Coronary artery (tissue), 2 donors: ENCODE measurements around the gene ADGRA1.

ENCODE experiments used
- DNase-seq: peaks from one replicate; pipeline ENCODE4 v3.0.0-alpha.2; 2017; ENCODE audit warnings: low spot score
- H3K27ac ChIP-seq, 2 donors: fragments of 200-600 bp; sonication (generic); one replicate each; pipeline ENCODE4 v1.5.1; 2016 to 2019
- H3K4me3 ChIP-seq: fragments of 200-600 bp; sonication (generic); 2 replicates; pipeline ENCODE4 v1.5.1; 2016; ENCODE audit warnings: mild to moderate bottlenecking, moderate library complexity
- TF ChIP-seq, protein P1 (sequence below): fragments of 200-600 bp; sonication (generic); IDR thresholded peaks from one replicate; pipeline ENCODE4 v1.5.1; 2019; ENCODE audit warnings: antibody characterized with exemption

The ADGRA1 gene

DNA sequence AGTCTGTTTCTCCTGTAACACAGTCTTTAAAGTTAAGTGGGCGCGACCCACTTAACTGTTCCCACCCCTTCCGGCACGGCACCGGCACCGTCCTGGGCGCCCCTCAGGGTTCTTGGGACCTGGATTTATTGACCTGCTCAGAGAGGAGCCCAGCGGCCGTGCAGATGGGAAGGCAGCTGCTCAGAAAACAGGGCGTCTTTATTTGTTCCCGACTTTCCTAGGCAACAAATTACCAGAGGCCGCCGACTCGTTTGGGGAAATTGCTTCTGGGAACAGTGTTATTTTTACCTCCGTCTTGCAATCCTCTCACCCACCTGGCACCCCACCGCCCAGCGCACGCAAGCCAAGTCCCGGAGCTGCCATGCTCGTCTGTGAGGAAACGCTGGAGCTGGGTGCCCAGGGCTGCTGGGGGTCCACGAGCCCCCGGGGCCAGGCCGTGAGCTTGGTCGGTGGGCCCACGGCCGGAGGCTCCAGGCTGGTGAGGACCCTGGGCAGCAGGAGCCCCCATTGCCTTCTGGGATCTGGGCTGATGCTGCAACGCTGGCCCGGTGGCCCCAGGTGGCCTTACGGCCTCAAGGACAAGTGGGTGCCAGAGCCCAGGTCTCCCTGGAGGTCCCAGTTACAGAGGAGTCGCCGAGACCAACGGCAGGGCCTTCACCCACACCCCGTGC is 14.9 kb upstream of the ADGRA1 start:
- H3K27ac ChIP-seq = no peak overlapping the region
- no peak overlapping the region for H3K4me3 ChIP-seq
- TF ChIP-seq, protein P1, sequence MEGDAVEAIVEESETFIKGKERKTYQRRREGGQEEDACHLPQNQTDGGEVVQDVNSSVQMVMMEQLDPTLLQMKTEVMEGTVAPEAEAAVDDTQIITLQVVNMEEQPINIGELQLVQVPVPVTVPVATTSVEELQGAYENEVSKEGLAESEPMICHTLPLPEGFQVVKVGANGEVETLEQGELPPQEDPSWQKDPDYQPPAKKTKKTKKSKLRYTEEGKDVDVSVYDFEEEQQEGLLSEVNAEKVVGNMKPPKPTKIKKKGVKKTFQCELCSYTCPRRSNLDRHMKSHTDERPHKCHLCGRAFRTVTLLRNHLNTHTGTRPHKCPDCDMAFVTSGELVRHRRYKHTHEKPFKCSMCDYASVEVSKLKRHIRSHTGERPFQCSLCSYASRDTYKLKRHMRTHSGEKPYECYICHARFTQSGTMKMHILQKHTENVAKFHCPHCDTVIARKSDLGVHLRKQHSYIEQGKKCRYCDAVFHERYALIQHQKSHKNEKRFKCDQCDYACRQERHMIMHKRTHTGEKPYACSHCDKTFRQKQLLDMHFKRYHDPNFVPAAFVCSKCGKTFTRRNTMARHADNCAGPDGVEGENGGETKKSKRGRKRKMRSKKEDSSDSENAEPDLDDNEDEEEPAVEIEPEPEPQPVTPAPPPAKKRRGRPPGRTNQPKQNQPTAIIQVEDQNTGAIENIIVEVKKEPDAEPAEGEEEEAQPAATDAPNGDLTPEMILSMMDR = no peak
- DNase-seq = no peak

DNA sequence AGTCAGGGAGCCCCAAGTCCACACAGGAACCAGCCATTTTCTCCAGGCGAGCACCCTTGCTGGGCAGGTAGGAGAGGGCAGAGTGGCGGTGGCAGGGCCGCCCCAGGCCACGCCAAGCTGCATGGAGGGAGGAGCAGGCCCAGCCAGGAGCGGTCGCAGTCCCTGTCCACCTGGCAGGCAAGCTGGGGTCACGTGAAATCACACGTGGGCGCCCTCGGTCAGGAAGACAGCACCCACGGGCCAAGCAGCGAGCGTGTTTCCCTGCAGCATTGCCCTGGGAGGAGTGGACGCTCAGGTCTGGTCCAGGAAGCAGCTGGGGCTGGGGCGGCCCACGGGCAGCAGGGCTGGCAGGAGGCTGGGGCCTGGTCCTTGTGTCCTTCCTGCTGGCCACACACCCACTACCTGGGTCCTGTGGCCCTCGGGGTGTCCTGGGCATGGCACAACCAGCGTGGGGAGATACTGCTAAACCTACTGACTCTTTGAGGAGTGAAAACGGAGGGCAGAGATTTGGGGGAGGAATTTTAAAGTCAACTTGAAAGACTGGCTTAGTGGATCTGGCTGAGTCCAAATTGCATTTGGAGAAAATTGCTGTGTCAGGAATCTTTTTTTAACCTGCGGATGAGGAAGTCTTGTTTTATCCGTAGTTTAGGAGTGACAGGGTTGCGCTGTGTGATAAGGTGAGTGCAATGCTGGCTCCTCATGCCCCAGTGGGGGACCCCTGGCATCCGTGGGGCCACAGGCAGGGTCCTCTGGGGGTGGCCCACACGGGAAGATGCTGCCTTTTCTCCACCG is 12.2 kb upstream of the ADGRA1 start:
- Histone ChIP-seq H3K27ac (no peak overlapping the region), H3K4me3 (no peak overlapping the region)
- TF ChIP-seq, protein P1 = no peak
- DNase-seq = no peak

DNA sequence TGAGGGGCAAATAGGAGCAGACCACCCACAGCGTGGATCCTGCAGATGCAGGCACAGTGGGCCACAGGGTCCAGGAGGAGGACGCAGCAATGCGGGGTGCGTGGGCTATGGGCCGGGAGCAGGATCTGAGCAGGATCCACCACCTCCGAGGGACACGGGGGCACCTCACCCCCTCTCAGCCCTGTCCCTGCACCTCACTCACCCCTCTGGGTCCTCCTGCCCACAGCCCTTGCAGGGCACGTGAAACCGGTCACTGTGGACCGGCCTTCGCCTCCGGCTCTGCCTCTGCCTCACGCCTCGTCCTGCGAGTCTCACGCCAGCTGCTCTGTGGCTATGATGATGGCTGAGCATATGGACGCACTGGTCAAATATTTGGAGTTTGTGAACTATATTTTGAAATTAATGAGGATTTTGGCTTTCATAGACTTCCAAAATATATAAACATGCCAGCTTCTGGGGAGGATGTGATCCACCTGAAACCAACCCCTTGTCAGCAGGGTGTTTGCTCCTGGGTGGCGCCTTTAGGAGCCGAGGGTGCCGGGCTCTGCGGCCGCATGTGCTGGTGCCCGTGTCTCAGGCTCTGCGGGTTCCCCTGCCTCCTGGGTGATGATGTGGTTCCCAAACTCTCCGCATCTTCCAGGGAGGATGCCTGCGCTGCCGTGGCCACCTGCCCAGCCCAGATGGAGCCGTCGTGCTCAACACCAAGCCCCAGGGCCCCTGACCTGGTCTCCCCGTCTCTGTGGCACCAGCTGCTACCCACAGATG is 11.3 kb upstream of the ADGRA1 start:
- DNase-seq = no peak
- no peak overlapping the region for H3K4me3 ChIP-seq
- no peak overlapping the region for H3K27ac ChIP-seq
- TF ChIP-seq, protein P1 = no peak

DNA sequence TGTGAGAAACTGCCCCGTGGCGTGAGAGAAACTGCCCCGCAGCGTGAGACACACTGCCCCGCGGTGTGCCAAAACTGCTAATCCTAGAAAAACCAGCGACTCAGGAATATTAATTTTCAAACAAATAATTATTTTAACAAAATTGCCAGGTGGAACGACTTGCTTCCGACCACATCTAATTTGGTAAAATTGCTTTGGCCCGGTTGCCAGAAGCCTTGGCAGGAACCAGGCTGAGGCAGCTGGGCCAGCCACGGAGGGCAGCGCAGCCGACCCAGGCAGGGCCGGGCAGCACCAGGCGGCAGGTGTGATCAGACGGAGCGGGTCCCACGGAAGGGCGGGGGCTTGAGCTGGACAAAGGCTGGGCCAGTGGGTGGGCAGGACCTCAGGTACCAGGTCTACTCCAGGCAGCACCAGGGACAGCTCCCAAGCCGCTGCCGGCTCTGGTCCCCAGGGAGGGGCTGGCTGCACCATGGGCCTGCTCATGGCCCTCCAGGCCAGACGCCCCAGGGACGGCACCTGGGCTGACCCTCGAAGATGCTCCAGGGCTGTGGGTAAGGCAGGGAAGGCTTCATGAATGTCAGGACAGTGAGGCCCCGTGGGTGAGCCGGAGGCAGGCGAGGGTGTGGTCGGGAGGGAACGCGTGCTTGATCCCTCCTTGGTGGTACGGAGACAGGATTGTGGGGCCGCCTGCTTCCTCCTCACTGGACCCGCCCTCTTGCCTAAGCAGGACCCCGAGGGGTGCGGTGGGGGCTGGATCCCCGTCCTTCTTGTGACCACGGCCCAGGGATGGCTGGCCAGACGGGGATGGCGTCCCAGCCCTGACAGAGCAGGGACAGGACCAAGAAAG is 7.7 kb upstream of the ADGRA1 start:
- TF ChIP-seq, protein P1 = no peak
- Histone ChIP-seq H3K27ac (no peak overlapping the region), H3K4me3 (no peak overlapping the region)
- no peak for DNase-seq

DNA sequence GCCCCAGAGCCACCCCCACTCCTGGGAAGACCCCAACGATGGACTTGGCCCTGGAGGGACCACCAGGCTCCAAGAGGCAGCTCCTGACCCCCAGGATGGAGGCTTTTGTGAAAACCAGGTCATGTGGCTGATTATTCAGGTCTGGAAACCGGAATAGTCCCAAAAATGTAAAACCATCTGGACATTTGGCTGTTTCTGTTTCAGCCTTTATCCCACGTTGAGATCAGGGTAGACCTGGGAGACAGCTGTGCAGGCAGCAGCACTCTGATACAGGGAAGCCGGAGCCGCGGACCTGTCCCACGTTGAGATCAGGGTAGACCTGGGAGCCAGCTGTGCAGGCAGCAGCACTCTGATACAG is 7.1 kb upstream of the ADGRA1 start:
- Histone ChIP-seq H3K4me3 (no peak overlapping the region), H3K27ac (no peak overlapping the region)
- TF ChIP-seq, protein P1 = no peak
- DNase-seq = no peak

DNA sequence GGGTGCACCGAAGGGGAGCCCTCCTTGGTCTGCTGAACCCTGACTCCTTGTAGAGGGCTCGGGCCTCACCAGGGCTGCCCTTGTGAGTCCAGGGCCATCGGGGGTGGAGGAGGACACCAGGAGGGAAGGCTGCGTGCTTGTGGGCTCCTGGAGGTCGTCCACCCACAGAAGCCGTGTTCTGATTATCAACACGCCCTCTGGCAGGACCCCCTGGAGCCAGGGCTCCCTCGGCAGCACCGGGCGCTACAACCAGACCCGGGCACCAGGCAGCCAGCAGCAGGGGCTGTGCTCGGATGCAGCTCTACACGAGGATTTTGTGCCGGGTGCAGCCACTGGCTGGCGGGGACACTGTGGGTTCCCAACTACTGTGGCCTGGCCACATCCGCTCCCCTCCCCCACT is 6.1 kb upstream of the ADGRA1 start:
- Histone ChIP-seq H3K4me3 (no peak overlapping the region), H3K27ac (no peak overlapping the region)
- TF ChIP-seq, protein P1 = no peak
- DNase-seq = no peak
